LNCAP (cell line): Measurements from ENCODE around the gene CCKAR.

ENCODE experiments used
- CTCF ChIP-seq: fragments of 450-650 bp; IDR thresholded peaks from 2 replicates; pipeline ENCODE4 v1.5.1; 2017; ENCODE audit warnings: mild to moderate bottlenecking

The CCKAR gene

DNA sequence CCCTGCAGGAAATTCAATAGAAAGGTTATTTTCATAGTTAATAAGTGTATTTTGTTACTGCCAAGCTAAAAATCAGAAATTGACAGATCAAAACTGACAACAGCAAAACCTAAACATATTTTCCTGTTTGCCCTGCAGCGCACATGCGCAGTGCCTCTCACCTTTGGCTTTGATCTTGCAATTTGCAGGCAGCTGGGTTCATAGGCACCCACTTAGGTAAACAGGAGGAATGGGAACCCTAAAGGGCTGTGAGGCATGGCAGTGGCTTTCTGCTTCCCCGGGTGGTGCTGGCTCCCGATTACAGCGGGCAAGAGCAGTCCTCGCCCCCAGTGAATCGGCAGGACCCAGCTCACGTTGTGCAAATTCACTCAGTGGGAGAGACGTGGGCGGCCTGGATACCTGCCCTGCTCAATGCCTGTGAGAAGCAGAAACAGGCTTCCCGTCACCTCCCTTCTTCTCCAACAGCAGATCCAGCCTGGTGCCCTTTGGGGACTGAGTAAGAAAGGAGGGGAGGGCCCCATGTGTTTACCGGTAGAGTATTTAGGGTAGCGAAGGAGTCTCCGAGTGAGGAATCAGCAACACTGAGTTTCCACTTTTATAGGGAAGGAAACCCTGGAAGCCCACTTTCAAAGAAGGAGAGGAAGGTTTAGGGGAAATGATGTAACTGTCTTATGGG is 25.7 kb downstream of the CCKAR start:
- TF ChIP-seq CTCF: no peak

GRCh38 chr4:26463386-26463785 is 26.9 kb downstream of the CCKAR start:
- TF ChIP-seq CTCF: no peak

- TF ChIP-seq CTCF: no peak
Observed at GRCh38 chr4:26462874-26463273, 27.4 kb downstream of the CCKAR start.

DNA sequence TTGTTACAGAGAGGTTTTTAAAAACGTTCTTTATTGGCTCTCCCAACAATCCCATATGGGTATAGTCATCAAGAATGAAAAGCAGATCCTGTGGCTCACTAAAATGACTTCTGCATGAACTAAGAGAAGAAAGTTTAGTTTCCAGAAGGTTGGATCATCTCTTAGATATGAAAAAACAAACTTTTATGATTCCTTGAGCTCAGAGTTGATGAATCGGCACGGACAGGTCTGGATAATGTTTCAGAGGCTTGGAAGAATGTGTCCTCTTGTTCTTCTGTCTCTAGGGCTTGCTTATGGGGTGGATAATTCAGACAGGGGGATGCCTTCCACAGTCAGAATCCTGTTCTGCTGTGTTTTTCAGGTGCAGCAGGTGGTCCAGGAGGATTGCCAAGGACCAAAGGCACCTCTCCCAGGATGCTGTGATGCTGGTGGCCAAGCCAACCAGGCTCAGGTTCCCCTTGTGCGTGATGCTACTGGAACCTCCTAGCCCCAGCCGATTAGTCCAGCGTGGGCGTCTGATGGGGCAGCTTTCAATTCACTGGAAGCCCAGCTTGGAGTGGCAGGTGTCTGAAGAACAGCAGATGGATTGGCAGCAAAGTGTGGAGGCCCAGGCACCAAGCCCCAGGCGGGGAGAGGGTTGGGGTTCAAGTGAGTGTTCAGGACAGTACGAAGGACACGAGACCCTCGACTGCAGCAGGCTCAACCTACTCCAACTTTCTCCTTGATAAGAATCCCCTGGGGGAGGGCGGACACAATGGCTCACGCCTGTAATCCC is 30.3 kb downstream of the CCKAR start:
- TF ChIP-seq CTCF: no peak

GRCh38 chr4:26459054-26459755 is 31.1 kb downstream of the CCKAR start:
- TF ChIP-seq CTCF: peak; percentile 64

GRCh38 chr4:26458157-26458561 is 32.1 kb downstream of the CCKAR start:
- TF ChIP-seq CTCF: no peak

DNA sequence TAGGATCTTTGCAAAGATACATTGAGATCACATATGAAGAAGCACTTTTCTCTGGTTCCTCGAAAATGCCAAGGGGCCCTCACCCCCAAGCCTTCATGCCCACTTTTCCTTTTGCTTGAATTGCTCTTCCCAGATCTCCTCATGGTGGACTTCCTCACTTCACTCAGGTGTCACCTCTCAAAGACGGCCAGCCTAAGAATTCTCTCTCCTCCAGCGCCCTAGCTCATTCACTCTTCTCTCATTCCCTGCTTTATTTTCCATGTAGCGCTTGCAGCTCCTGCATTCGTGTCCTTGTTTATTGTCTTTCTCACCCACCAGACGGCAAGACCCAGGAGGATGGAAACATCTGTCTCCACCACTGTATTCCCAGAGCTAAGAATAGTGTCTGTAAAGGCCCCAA is 32.9 kb downstream of the CCKAR start:
- TF ChIP-seq CTCF: no peak
